Measurements from ENCODE around the gene MACROD2. TPM values are rescaled to one million over a fixed set of nuclear protein-coding genes. Genes with fewer than 3 reads are reported as not detected.

Gene MACROD2
- polyA plus RNA-seq, 1 experiment = 0.47 TPM

DNA sequence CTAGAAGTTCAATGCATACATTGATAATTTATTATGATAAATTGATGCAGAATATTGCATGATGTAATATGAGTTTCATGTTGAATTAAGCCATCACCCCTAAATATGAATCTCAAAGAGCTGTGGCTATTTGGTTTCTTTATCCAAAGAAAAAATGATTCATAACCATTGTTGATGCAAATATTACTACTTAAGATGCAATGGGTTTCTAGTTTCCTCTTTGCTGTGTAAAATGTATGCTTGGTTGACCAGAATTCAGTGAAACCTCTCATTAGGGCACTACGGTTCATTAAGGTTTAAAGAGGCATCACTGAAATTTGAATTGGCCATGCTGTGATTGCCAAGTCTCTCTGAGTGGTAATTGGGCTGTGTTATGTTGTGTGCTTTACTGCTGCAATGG is 834.6 kb downstream of the MACROD2 start:
- TF ChIP-seq, protein P1, sequence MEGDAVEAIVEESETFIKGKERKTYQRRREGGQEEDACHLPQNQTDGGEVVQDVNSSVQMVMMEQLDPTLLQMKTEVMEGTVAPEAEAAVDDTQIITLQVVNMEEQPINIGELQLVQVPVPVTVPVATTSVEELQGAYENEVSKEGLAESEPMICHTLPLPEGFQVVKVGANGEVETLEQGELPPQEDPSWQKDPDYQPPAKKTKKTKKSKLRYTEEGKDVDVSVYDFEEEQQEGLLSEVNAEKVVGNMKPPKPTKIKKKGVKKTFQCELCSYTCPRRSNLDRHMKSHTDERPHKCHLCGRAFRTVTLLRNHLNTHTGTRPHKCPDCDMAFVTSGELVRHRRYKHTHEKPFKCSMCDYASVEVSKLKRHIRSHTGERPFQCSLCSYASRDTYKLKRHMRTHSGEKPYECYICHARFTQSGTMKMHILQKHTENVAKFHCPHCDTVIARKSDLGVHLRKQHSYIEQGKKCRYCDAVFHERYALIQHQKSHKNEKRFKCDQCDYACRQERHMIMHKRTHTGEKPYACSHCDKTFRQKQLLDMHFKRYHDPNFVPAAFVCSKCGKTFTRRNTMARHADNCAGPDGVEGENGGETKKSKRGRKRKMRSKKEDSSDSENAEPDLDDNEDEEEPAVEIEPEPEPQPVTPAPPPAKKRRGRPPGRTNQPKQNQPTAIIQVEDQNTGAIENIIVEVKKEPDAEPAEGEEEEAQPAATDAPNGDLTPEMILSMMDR (IDR thresholded peaks at IDR 0.05; ENCODE audit: insufficient read depth, low read depth, low read length) = no peak
- ChIA-PET CTCF (interaction anchor here (0.5 kb wide), 1 partner anchor 621 kb away, joined by 3 read pairs; no protein-coding TSS in a partner anchor), POLR2A (no interaction called here)
- DNase-seq (ENCODE audit: low read depth) = no peak
- Histone ChIP-seq H3K27me3 (ENCODE audit: control insufficient read depth, insufficient read depth, low read length) (no peaks in the 10 kb centered on the region), H3K36me3 (ENCODE audit: control insufficient read depth, insufficient read depth, low read length) (no peaks in the 10 kb centered on the region), H3K4me3 (ENCODE audit: low read depth, low read length) (no peak overlapping the region)

DNA sequence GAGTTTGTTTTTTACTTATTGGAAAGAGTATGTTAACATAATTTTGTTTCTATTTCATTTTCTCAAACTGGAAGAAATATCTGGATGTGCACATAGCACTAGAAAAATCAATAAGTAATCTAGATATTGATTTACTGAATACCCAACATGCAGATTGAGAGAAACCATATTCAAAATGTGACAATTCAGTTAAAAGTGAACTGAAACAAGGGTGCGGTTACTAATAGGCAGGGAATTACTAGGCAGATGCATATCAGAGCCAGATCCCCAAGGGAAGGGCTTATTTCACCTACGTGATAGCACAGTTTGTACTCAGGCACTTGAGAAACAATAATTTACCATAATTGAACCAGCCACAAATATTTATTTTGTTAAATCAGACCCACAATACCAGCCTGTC is 835.1 kb downstream of the MACROD2 start:
- Histone ChIP-seq H3K4me3 (ENCODE audit: low read depth, low read length) (no peak overlapping the region), H3K36me3 (ENCODE audit: control insufficient read depth, insufficient read depth, low read length) (no peaks in the 10 kb centered on the region), H3K27me3 (ENCODE audit: control insufficient read depth, insufficient read depth, low read length) (no peaks in the 10 kb centered on the region)
- ChIA-PET CTCF (no interaction called here), POLR2A (no interaction called here)
- DNase-seq (ENCODE audit: low read depth) = no peak
- TF ChIP-seq, protein P1 (IDR thresholded peaks at IDR 0.05; ENCODE audit: insufficient read depth, low read depth, low read length) = no peak

DNA sequence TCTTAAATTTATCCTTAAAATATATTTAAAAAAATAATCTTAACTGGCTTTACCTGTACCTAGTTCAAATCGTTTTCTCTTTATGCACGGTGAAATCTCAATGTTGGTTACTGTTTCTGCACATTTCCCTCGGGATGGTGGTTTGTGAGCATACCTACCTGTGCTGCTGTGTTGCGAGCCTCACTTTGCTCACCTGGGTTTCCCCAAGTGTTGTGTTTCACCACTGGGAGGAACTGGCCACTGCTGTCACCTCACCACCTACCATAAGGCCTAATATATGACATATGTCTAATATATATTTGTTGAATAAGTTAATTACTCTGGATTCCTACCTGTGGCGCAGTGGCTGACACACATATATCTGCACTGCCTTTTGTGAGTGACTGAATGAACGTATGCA is 835.6 kb downstream of the MACROD2 start:
- ChIA-PET POLR2A (no interaction called here), CTCF (no interaction called here)
- H3K4me3 ChIP-seq (ENCODE audit: low read depth, low read length) = no peak overlapping the region
- no peaks in the 10 kb centered on the region for H3K36me3 ChIP-seq (ENCODE audit: control insufficient read depth, insufficient read depth, low read length)
- DNase-seq (ENCODE audit: low read depth) = no peak
- no peaks in the 10 kb centered on the region for H3K27me3 ChIP-seq (ENCODE audit: control insufficient read depth, insufficient read depth, low read length)
- TF ChIP-seq, protein P1 (IDR thresholded peaks at IDR 0.05; ENCODE audit: insufficient read depth, low read depth, low read length) = no peak

DNA sequence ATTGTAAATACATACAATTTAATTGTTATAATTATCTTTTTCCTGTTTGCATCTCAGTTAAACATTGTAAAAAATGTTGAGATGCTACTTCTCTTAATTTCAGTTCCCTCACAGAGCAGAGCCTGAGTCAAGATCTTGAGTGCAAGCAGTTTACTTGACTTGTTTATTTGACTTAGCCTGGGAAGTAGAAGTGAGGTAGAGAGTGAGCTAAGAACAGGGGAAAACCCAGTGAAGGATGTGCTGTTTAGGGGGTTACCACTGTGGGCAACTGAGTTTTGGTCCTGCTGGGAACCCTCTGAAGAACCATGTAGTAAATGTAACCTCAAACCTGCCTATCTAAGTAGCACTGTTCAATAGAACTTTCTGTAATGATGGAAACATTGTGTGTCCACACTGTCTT is 837.3 kb downstream of the MACROD2 start:
- ChIA-PET CTCF (no interaction called here), POLR2A (no interaction called here)
- Histone ChIP-seq H3K4me3 (ENCODE audit: low read depth, low read length) (no peak overlapping the region), H3K27me3 (ENCODE audit: control insufficient read depth, insufficient read depth, low read length) (no peaks in the 10 kb centered on the region), H3K36me3 (ENCODE audit: control insufficient read depth, insufficient read depth, low read length) (no peaks in the 10 kb centered on the region)
- TF ChIP-seq, protein P1 (IDR thresholded peaks at IDR 0.05; ENCODE audit: insufficient read depth, low read depth, low read length) = no peak
- no peak for DNase-seq (ENCODE audit: low read depth)

DNA sequence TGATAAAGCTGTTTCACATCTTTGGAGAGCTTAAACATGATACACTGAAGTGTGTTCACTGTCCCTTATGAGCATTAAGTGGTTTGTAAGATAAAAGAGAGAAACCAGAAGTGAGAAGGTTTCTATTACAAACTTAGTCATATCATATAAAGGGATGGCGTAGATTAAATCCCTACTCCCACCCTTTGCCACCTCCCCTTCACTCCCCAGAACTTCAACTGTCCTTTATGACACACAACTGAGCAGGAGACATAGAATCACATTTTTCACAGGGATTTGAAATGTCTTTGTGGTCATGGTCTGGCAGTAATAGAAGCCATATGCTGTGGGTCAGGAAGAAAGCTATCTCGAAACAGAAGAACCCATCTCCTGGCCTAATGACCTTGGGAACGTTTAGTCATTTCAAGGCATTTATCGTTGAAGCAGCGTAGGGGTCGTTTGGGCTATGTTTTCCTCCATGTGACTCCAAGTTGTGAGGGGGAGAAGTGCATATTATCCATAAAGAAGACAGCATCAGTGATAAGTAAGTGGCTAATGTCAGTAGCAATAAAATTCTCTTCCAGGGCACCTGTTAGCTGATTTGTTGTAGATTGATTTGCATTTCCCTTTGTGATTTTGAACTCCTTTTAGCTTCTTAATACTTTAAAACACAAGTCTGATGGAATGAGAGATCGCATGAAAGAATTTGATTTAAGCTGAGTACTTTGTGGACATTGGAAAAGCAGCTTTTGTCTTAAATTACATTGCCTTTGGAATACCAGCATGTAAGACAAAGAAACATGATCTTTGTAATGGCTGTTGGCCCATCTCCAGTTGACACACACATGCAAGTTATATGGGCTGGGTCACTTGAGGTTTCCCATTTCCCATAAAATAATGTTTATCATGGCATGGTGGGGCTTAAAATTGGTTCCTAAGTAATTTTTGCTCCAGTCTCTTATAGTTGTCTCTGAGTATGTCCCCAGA is 843.6 kb downstream of the MACROD2 start:
- no peak overlapping the region for H3K4me3 ChIP-seq (ENCODE audit: low read depth, low read length)
- DNase-seq (ENCODE audit: low read depth) = peak; percentile 19
- TF ChIP-seq, protein P1 (IDR thresholded peaks at IDR 0.05; ENCODE audit: insufficient read depth, low read depth, low read length) = no peak
- no peaks in the 10 kb centered on the region for H3K36me3 ChIP-seq (ENCODE audit: control insufficient read depth, insufficient read depth, low read length)
- CTCF ChIA-PET = interaction anchor here (1.4 kb wide), 1 partner anchor 13 kb away, joined by 3 read pairs; no protein-coding TSS in a partner anchor
- no peaks in the 10 kb centered on the region for H3K27me3 ChIP-seq (ENCODE audit: control insufficient read depth, insufficient read depth, low read length)
- POLR2A ChIA-PET = no interaction called here

All from BJ (cell line).